ENCODE measurements around the gene EHD4.

The EHD4 gene

DNA sequence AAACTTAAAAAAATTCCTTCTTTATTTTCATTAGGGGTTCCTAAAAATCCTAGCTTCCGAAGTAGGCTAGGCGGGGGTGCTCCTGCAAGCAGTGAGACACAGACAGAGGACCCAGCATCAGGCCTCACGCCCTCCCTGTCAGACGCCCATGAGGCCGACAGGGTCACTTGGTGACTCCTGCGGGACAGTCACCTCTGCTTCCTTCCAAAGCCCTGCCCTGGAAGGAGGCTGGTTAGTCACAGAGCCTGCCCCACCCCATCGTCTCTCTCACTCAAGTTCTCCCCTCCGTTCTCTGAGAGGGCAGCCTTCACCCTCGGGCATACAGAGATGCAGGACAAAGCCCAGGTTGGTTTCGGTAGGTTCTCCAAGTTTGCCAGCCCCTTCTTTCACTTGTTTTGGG lies 38.6 kb downstream of the EHD4 start:
- Histone ChIP-seq H3K79me2 (no peaks in the 10 kb centered on the region), H3K9ac (no peak overlapping the region), H3K27ac (peak overlapping the region; percentile 63), H3K9me3 (ENCODE audit: control insufficient read depth, low read length) (no peaks in the 10 kb centered on the region), H2AFZ (no peak overlapping the region), H3K36me3 (ENCODE audit: control insufficient read depth, insufficient read depth, low read length) (no peaks in the 10 kb centered on the region), H3K4me2 (ENCODE audit: low read length) (no peak overlapping the region), H3K4me1 (no peaks in the 10 kb centered on the region), H3K27me3 (ENCODE audit: control insufficient read depth, insufficient read depth, low read length) (no peaks in the 10 kb centered on the region), H3K4me3 (ENCODE audit: low read depth, low read length) (no peak overlapping the region)
- TF ChIP-seq, protein P1, sequence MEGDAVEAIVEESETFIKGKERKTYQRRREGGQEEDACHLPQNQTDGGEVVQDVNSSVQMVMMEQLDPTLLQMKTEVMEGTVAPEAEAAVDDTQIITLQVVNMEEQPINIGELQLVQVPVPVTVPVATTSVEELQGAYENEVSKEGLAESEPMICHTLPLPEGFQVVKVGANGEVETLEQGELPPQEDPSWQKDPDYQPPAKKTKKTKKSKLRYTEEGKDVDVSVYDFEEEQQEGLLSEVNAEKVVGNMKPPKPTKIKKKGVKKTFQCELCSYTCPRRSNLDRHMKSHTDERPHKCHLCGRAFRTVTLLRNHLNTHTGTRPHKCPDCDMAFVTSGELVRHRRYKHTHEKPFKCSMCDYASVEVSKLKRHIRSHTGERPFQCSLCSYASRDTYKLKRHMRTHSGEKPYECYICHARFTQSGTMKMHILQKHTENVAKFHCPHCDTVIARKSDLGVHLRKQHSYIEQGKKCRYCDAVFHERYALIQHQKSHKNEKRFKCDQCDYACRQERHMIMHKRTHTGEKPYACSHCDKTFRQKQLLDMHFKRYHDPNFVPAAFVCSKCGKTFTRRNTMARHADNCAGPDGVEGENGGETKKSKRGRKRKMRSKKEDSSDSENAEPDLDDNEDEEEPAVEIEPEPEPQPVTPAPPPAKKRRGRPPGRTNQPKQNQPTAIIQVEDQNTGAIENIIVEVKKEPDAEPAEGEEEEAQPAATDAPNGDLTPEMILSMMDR (IDR thresholded peaks at IDR 0.05): no peak

DNA sequence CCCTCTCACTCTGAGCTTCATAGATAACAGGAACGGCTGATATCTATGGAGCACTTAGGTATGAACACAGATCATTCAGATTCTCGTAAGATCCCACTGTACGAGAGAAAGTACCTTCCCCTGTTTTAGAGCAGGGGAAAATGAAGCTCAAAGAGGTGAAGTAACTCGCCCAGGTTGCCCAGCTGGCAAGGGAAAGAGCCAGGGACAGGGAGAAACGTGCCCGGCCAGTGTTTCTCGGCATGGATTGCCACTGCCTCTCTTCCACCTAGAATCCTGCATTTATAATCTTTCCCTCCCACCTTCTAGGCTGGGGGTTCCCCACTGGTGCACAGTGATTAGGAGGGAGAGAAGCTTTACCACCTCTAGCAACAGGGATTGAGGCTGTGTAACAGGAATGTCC lies 39.0 kb downstream of the EHD4 start:
- Histone ChIP-seq H3K4me2 (ENCODE audit: low read length) (no peak overlapping the region), H3K27me3 (ENCODE audit: control insufficient read depth, insufficient read depth, low read length) (no peaks in the 10 kb centered on the region), H3K27ac (no peak overlapping the region), H3K9me3 (ENCODE audit: control insufficient read depth, low read length) (no peaks in the 10 kb centered on the region), H3K4me3 (ENCODE audit: low read depth, low read length) (no peak overlapping the region), H3K36me3 (ENCODE audit: control insufficient read depth, insufficient read depth, low read length) (no peaks in the 10 kb centered on the region), H3K79me2 (no peaks in the 10 kb centered on the region), H3K9ac (no peak overlapping the region), H3K4me1 (no peaks in the 10 kb centered on the region), H2AFZ (no peak overlapping the region)
- TF ChIP-seq, protein P1 (IDR thresholded peaks at IDR 0.05): no peak

DNA sequence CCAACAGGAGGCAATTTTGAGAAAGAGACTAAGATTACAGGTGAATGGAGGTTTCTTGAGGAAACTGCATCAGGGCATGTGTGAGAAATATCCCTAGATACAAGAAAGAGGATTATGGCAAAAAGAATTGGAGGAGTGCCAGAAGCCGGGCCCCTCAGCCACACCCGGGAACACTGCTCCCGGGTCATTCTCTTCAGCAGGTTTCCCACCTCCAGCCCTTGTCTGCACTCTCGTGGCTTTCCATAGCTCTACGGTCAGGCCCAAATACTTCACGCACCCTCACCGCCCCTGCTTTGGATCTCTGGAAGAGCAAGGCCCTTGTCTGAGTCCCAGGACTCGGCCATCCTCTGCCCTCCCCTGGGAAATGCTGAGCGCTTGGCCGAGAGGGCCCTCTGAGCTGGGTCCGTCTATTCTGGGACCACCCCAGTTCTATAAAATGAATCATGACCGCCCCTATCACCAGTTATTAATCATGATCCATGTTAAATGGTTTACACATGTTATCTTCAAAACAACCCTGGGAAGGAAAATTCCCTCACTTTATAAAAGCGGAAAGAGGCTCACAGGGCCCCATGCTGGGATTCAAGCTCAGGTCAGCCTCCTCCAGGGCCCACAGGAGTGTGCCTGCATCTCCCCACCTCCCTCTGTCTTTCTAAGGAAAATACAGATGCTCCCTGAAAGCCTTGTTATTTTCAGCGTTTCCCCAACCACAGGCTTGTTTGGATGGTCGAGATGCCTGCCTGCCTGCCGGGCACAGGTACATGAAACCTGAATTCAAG lies 39.7 kb downstream of the EHD4 start:
- H3K36me3 ChIP-seq (ENCODE audit: control insufficient read depth, insufficient read depth, low read length): no peaks in the 10 kb centered on the region
- H3K79me2 ChIP-seq: no peaks in the 10 kb centered on the region
- no peaks in the 10 kb centered on the region for H3K4me1 ChIP-seq
- H3K9ac ChIP-seq: no peak overlapping the region
- no peak overlapping the region for H2AFZ ChIP-seq
- TF ChIP-seq, protein P1 (IDR thresholded peaks at IDR 0.05): no peak
- H3K4me2 ChIP-seq (ENCODE audit: low read length): no peak overlapping the region
- H3K4me3 ChIP-seq (ENCODE audit: low read depth, low read length): no peak overlapping the region
- no peaks in the 10 kb centered on the region for H3K9me3 ChIP-seq (ENCODE audit: control insufficient read depth, low read length)
- no peaks in the 10 kb centered on the region for H3K27me3 ChIP-seq (ENCODE audit: control insufficient read depth, insufficient read depth, low read length)
- H3K27ac ChIP-seq: no peak overlapping the region

DNA sequence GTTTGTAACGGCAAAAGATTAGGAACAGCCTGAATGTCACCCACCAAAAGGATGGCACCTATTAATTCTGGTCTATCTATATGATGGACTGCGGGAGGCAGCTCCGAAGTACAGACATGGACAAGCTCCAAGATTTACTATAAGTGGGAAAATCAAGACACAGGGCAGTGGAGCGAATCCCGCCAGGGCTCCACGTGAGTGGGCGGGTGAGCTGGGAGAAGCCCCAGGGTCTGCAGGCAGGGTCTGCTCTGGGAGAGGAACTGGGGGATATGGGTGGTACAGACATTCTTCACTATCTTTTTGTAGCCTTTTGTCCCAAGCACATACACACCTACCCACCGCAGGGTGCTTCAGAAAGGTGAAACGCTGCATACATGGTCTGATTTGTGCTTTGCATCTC lies 40.3 kb downstream of the EHD4 start:
- Histone ChIP-seq H3K9me3 (ENCODE audit: control insufficient read depth, low read length) (no peaks in the 10 kb centered on the region), H3K4me2 (ENCODE audit: low read length) (no peak overlapping the region), H3K27ac (no peak overlapping the region), H3K9ac (no peak overlapping the region), H3K4me1 (no peaks in the 10 kb centered on the region), H3K36me3 (ENCODE audit: control insufficient read depth, insufficient read depth, low read length) (no peaks in the 10 kb centered on the region), H2AFZ (no peak overlapping the region), H3K27me3 (ENCODE audit: control insufficient read depth, insufficient read depth, low read length) (no peaks in the 10 kb centered on the region), H3K79me2 (no peaks in the 10 kb centered on the region), H3K4me3 (ENCODE audit: low read depth, low read length) (no peak overlapping the region)
- TF ChIP-seq, protein P1 (IDR thresholded peaks at IDR 0.05): no peak

DNA sequence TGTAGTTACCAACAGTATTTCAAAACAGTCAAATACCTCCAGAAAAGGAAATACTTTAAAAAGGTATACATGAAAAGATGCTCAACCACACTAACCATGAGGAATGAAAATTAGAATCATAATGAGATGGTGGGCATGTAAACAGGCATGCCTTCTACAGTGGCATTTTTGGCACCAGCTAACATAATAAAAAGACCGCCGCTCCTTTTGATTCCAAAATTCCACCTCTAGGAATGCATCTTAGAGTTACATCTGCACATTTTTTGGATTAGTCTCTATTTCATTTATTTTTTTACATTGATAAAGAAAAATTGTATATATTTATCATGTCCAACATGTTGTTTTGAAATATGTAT lies 41.5 kb downstream of the EHD4 start:
- no peaks in the 10 kb centered on the region for H3K36me3 ChIP-seq (ENCODE audit: control insufficient read depth, insufficient read depth, low read length)
- H2AFZ ChIP-seq: no peak overlapping the region
- H3K4me2 ChIP-seq (ENCODE audit: low read length): no peak overlapping the region
- no peaks in the 10 kb centered on the region for H3K9me3 ChIP-seq (ENCODE audit: control insufficient read depth, low read length)
- no peaks in the 10 kb centered on the region for H3K79me2 ChIP-seq
- TF ChIP-seq, protein P1 (IDR thresholded peaks at IDR 0.05): no peak
- H3K9ac ChIP-seq: no peak overlapping the region
- no peak overlapping the region for H3K4me3 ChIP-seq (ENCODE audit: low read depth, low read length)
- H3K27ac ChIP-seq: no peak overlapping the region
- H3K27me3 ChIP-seq (ENCODE audit: control insufficient read depth, insufficient read depth, low read length): no peaks in the 10 kb centered on the region
- no peaks in the 10 kb centered on the region for H3K4me1 ChIP-seq
